Measurements from ENCODE around the gene LAMA2. TPM values are rescaled to one million over a fixed set of nuclear protein-coding genes. Genes with fewer than 3 reads are reported as not detected.
A peak's percentile ranks its signal among the peaks of the same experiment; 100 is the strongest.

Gene LAMA2
- total and polyA plus RNA-seq, 2 experiments from 2014 or later = 11.1 to 57.5 TPM

GRCh38 chr6:129252377-129253071 is 369.6 kb downstream of the LAMA2 start:
- Histone ChIP-seq H3K9me3 (ENCODE audit: low read depth) (no peaks in the 10 kb centered on the region), H2AFZ (no peak overlapping the region)

GRCh38 chr6:129253242-129253641 is 370.3 kb downstream of the LAMA2 start:
- Histone ChIP-seq H3K4me3 (no peak overlapping the region), H4K20me1 (ENCODE audit: insufficient read depth, poor library complexity, severe bottlenecking) (no peaks in the 10 kb centered on the region), H3K27ac (no peak overlapping the region), H3K9me3 (ENCODE audit: low read depth) (no peaks in the 10 kb centered on the region), H3K9me2 (replicated peaks; ENCODE audit: insufficient read depth) (no peaks in the 10 kb centered on the region), H3K79me2 (no peaks in the 10 kb centered on the region), H3K4me1 (ENCODE audit: insufficient read depth) (no peaks in the 10 kb centered on the region), H3K36me3 (replicated peaks; ENCODE audit: insufficient read depth, low read depth) (no peaks in the 10 kb centered on the region), H3K27me3 (no peaks in the 10 kb centered on the region), H2AFZ (no peak overlapping the region), H3K4me2 (no peak overlapping the region)
- WGBS (ENCODE audit: low lambda C conversion rate, missing lambda C conversion rate) = 76% methylated on average over 1 of the region's 1 CpG
- TF ChIP-seq EZH2 (IDR thresholded peaks at IDR 0.05; ENCODE audit: borderline replicate concordance) (no peak), CTCF (IDR thresholded peaks at IDR 0.05; ENCODE audit: poor library complexity) (no peak), EZH2phosphoT487 (IDR thresholded peaks at IDR 0.05; ENCODE audit: low read depth, severe bottlenecking, unreplicated experiment) (no peak)
- no peak for DNase-seq (ENCODE audit: low spot score)

More at GRCh38 chr6:129252377-129253071, 369.6 kb downstream of the LAMA2 start:
- no peaks in the 10 kb centered on the region for H3K36me3 ChIP-seq (replicated peaks; ENCODE audit: insufficient read depth, low read depth)
- H3K27ac ChIP-seq = no peak overlapping the region
- H3K9me2 ChIP-seq (replicated peaks; ENCODE audit: insufficient read depth) = no peaks in the 10 kb centered on the region
- WGBS (ENCODE audit: low lambda C conversion rate, missing lambda C conversion rate) = 55% methylated on average over 6 of the region's 6 CpGs
- no peak for DNase-seq (ENCODE audit: low spot score)
- peak overlapping the region; percentile 12 for H3K4me2 ChIP-seq
- no peaks in the 10 kb centered on the region for H3K4me1 ChIP-seq (ENCODE audit: insufficient read depth)
- TF ChIP-seq EZH2 (IDR thresholded peaks at IDR 0.05; ENCODE audit: borderline replicate concordance) (no peak), CTCF (IDR thresholded peaks at IDR 0.05; ENCODE audit: poor library complexity) (no peak), EZH2phosphoT487 (IDR thresholded peaks at IDR 0.05; ENCODE audit: low read depth, severe bottlenecking, unreplicated experiment) (no peak)
- H3K4me3 ChIP-seq = no peak overlapping the region
- H3K27me3 ChIP-seq = no peaks in the 10 kb centered on the region
- no peaks in the 10 kb centered on the region for H4K20me1 ChIP-seq (ENCODE audit: insufficient read depth, poor library complexity, severe bottlenecking)
- H3K79me2 ChIP-seq = no peaks in the 10 kb centered on the region

DNA sequence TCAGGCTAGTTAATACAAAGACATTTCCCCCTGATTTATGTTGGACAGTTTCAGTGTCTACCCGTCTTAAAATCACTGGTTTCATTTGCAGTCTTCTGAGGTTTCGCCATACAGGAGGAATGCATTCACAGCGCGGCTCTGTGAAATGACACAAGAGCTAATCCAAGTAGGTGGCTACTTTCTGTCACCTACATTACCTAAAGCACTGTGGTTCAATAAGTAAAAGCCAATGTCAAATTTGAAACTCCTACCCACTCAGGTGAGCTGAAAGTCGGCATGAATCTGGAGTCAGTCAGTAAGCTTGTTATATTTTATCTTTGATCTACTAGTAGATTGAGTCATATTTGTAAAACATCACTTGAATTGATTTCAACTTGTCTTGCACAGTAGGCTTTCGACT is 370.8 kb downstream of the LAMA2 start:
- no peaks in the 10 kb centered on the region for H3K36me3 ChIP-seq (replicated peaks; ENCODE audit: insufficient read depth, low read depth)
- no peaks in the 10 kb centered on the region for H4K20me1 ChIP-seq (ENCODE audit: insufficient read depth, poor library complexity, severe bottlenecking)
- no peaks in the 10 kb centered on the region for H3K9me2 ChIP-seq (replicated peaks; ENCODE audit: insufficient read depth)
- no peak overlapping the region for H3K27ac ChIP-seq
- DNase-seq (ENCODE audit: low spot score) = no peak
- 85% methylated on average over 6 of the region's 6 CpGs for WGBS (ENCODE audit: low lambda C conversion rate, missing lambda C conversion rate)
- H3K79me2 ChIP-seq = no peaks in the 10 kb centered on the region
- no peak overlapping the region for H2AFZ ChIP-seq
- TF ChIP-seq EZH2 (IDR thresholded peaks at IDR 0.05; ENCODE audit: borderline replicate concordance) (no peak), CTCF (IDR thresholded peaks at IDR 0.05; ENCODE audit: poor library complexity) (no peak), EZH2phosphoT487 (IDR thresholded peaks at IDR 0.05; ENCODE audit: low read depth, severe bottlenecking, unreplicated experiment) (no peak)
- no peak overlapping the region for H3K4me3 ChIP-seq
- H3K4me1 ChIP-seq (ENCODE audit: insufficient read depth) = no peaks in the 10 kb centered on the region
- no peak overlapping the region for H3K4me2 ChIP-seq
- H3K9me3 ChIP-seq (ENCODE audit: low read depth) = no peaks in the 10 kb centered on the region
- no peaks in the 10 kb centered on the region for H3K27me3 ChIP-seq
